DND-41 (cell line): ENCODE measurements around the gene FAM236A.
"Not testable (repeated sequence)": the region's sequence is repeated elsewhere in the genome, so short reads cannot be mapped to it uniquely, and the experiment has no call there.

Experiments
- CTCF ChIP-seq: IDR thresholded peaks from 2 replicates; pipeline ENCODE4 v1.5.1; 2012; ENCODE audit warnings: borderline replicate concordance, low read length, moderate library complexity, mild to moderate bottlenecking; ENCODE audit not compliant: poor library complexity, severe bottlenecking; ENCODE audit errors: extremely low read depth
- EZH2 ChIP-seq: IDR thresholded peaks from 3 replicates; pipeline ENCODE4 v1.6.1; 2012; ENCODE audit warnings: borderline replicate concordance, low read depth, mild to moderate bottlenecking, moderate library complexity, low read length, inconsistent platforms; ENCODE audit not compliant: severe bottlenecking

GRCh38 chrX:72943035-72943818 lies 5.2 kb downstream of the FAM236A start:
- TF ChIP-seq CTCF, EZH2: not testable (repeated sequence)
